GM12878 (cell line): ENCODE data around the gene RIPK4. TPM values are rescaled to one million over a fixed set of nuclear protein-coding genes. Genes with fewer than 3 reads are reported as not detected.

Experiments used
- ATAC-seq: fragments of 200-7000 bp; cut with Tn5 transposase; 3 replicates; pipeline ENCODE4 v1.9.1; 2020; ENCODE audit warnings: mild to moderate bottlenecking, moderate library complexity
- BruUV-seq: library from RNA; stranded (reverse); fragments of 400-500 nt; replicated peaks from 2 replicates; lab custom pipeline; 2021; lab: Mats Ljungman, UMichigan
- CTCF ChIA-PET: fragments of 300-600 bp; sonication (Branson Sonifier 250); formaldehyde crosslinking; extraction: SDS; loops from one replicate; lab custom pipeline; 2021; ENCODE audit warnings: inconsistent platforms; lab: Yijun Ruan, JAX
- POLR2A ChIA-PET: fragments of 350-600 bp; formaldehyde crosslinking; extraction: SDS; loops from one replicate; lab custom pipeline; 2021; ENCODE audit warnings: inconsistent platforms; lab: Charles Lee
- RAD21 ChIA-PET: fragments of 300-600 bp; sonication (Branson Sonifier 250); formaldehyde crosslinking; loops from one replicate; lab custom pipeline; 2023; ENCODE audit warnings: antibody characterized with exemption; ENCODE audit not compliant: unreplicated experiment; lab: Charles Lee
- SMC1A ChIA-PET: fragments of 300-600 bp; sonication (Branson Sonifier 250); formaldehyde crosslinking; loops from one replicate; lab custom pipeline; 2023; ENCODE audit not compliant: unreplicated experiment, uncharacterized antibody; lab: Charles Lee
- DNase-seq: peaks from one replicate; pipeline ENCODE4 v3.0.0-alpha.2; 2011; ENCODE audit warnings: low read depth, low spot score
- FAIRE-seq: peaks from 3 replicates; lab custom pipeline; 2011; peaks lifted over from hg19 to GRCh38; lab: Jason Lieb, UNC
- H2AFZ ChIP-seq: 2 replicates; pipeline ENCODE4 v1.6.0; 2011; ENCODE audit warnings: low read depth, low read length, control low read depth; ENCODE audit not compliant: control insufficient read depth
- H3K27ac ChIP-seq: 2 replicates; pipeline ENCODE4 v1.5.1; 2011; ENCODE audit warnings: control low read depth; ENCODE audit not compliant: control insufficient read depth, insufficient read depth
- H3K27me3 ChIP-seq, 2 experiments: replicated peaks in 1 of 2; 2 replicates each; pipeline versions ENCODE4 v1.6.0 to v1.6.1; 2011; ENCODE audit warnings: low read length in 1 of 2; ENCODE audit not compliant: control insufficient read depth in 2 of 2, insufficient read depth in 2 of 2
- H3K36me3 ChIP-seq, 2 experiments: 2 replicates each; pipeline ENCODE4 v1.5.1; 2011; ENCODE audit warnings: low read length in 1 of 2; ENCODE audit not compliant: control insufficient read depth in 2 of 2, insufficient read depth in 2 of 2
- H3K4me1 ChIP-seq: 2 replicates; pipeline ENCODE4 v1.6.1; 2011; ENCODE audit warnings: mild to moderate bottlenecking, low read length, moderate library complexity, mixed read lengths; ENCODE audit not compliant: control insufficient read depth, insufficient read depth
- H3K4me2 ChIP-seq: 2 replicates; pipeline ENCODE4 v1.6.0; 2011; ENCODE audit warnings: control low read depth; ENCODE audit not compliant: control insufficient read depth, insufficient read depth
- H3K4me3 ChIP-seq: fragments of 200-600 bp; sonication (generic); 2 replicates; pipeline ENCODE4 v1.5.1; 2016
- H3K79me2 ChIP-seq: 2 replicates; pipeline ENCODE4 v1.6.0; 2011; ENCODE audit warnings: low read length; ENCODE audit not compliant: control insufficient read depth, insufficient read depth
- H3K9ac ChIP-seq: 2 replicates; pipeline ENCODE4 v1.8.0; 2011; ENCODE audit warnings: low read length, control low read depth, mixed read lengths; ENCODE audit not compliant: control insufficient read depth, insufficient read depth
- H3K9me3 ChIP-seq: replicated peaks from 3 replicates; pipeline ENCODE4 v1.5.1; 2011; ENCODE audit warnings: mild to moderate bottlenecking, low read length; ENCODE audit not compliant: control insufficient read depth, insufficient read depth
- H4K20me1 ChIP-seq: 2 replicates; pipeline ENCODE4 v1.6.0; 2011; ENCODE audit not compliant: control insufficient read depth, insufficient read depth
- BCLAF1 ChIP-seq: fragments of 450-650 bp; IDR thresholded peaks from 2 replicates; pipeline ENCODE4 v1.6.1; 2017; ENCODE audit warnings: antibody characterized with exemption, mild to moderate bottlenecking, moderate library complexity
- BMI1 ChIP-seq: fragments of 450-650 bp; IDR thresholded peaks from 2 replicates; pipeline ENCODE4 v1.6.1; 2016; ENCODE audit warnings: mild to moderate bottlenecking, moderate library complexity, borderline replicate concordance
- CHD1 ChIP-seq: IDR thresholded peaks from 2 replicates; pipeline ENCODE4 v1.6.1; 2012; ENCODE audit warnings: low read depth, low read length, improper control_type of control experiment
- GABPA ChIP-seq: IDR thresholded peaks from 2 replicates; pipeline ENCODE4 v1.6.1; 2014; ENCODE audit warnings: antibody characterized with exemption, low read depth, mild to moderate bottlenecking, inconsistent platforms
- GATAD2B ChIP-seq: fragments of 450-650 bp; conservative IDR thresholded peaks from 2 replicates; pipeline ENCODE4 v1.6.1; 2017; ENCODE audit warnings: low read depth, mild to moderate bottlenecking, moderate library complexity
- KLF5 ChIP-seq: fragments of 450-650 bp; IDR thresholded peaks from 2 replicates; pipeline ENCODE4 v1.6.1; 2014; ENCODE audit warnings: mild to moderate bottlenecking; ENCODE audit not compliant: partially characterized antibody
- MYB ChIP-seq: fragments of 150-350 bp; IDR thresholded peaks from 2 replicates; pipeline ENCODE4 v1.6.1; 2014; ENCODE audit warnings: mild to moderate bottlenecking, low read depth, low read length, borderline replicate concordance
- NFYB ChIP-seq: IDR thresholded peaks from 2 replicates; pipeline ENCODE4 v1.6.1; 2011; ENCODE audit warnings: low read depth, mild to moderate bottlenecking, low read length, improper control_type of control experiment, moderate library complexity; ENCODE audit not compliant: insufficient read depth
- NRF1 ChIP-seq: conservative IDR thresholded peaks from 2 replicates; pipeline ENCODE4 v1.6.1; 2011; ENCODE audit warnings: mild to moderate bottlenecking, low read depth, low read length, improper control_type of control experiment
- RBBP5 ChIP-seq: fragments of 200-600 bp; sonication (generic); conservative IDR thresholded peaks from 2 replicates; pipeline ENCODE4 v1.6.1; 2016
- TAF1 ChIP-seq: IDR thresholded peaks from 2 replicates; pipeline ENCODE4 v1.6.1; 2011; ENCODE audit warnings: mild to moderate bottlenecking, low read depth, low read length, borderline replicate concordance
- WGBS: methylation state at CpG from one replicate; pipeline ENCODE4 v1.1.6; 2016; ENCODE audit warnings: low lambda C conversion rate; ENCODE audit not compliant: insufficient replicate concordance, insufficient coverage; ENCODE audit errors: missing lambda C conversion rate; 5-methylcytosine and 5-hydroxymethylcytosine counted together
- in situ Hi-C: fragments of 300-500 bp; cut with MboI; formaldehyde crosslinking; loops from 9 replicates; pipeline ENCODE4 v1.14.3; 2018; ENCODE audit warnings: mixed read lengths
- intact Hi-C: fragments of 100-400 bp; cut with micrococcal nuclease; formaldehyde crosslinking; loops from one replicate; pipeline ENCODE4 v1.14.2; 2022; ENCODE audit not compliant: unreplicated experiment
- polyA plus RNA-seq, 11 experiments: library from polyadenylated mRNA; depleted of rRNA in 4 of 11; unstranded in 6 of 11; stranded (reverse) in 5 of 11; fragments of >200 nt; fragmentation: Nextera tagmentation in 4 of 11; fragmentation: Illumina TruSeq in 1 of 11; extraction: Ambion mirVana in 4 of 11; extraction: Trizol in 1 of 11; gene quantifications; 1 replicate in 1 of 11; 2 replicates in 10 of 11; pipeline versions ENCODE4 v1.2.1 to v1.2.3, GENCODE V29; 2011 to 2016; ENCODE audit warnings: inconsistent platforms in 2 of 11, missing spikeins in 2 of 11, low read depth in 1 of 11
- total RNA-seq, 4 experiments: library from RNA; depleted of rRNA in 3 of 4; stranded (reverse); fragments of >200 nt in 3 of 4; fragmentation: Illumina TruSeq in 1 of 4; extraction: Trizol in 1 of 4; gene quantifications; 2 replicates each; pipeline versions ENCODE4 v1.2.1 to v1.2.3, GENCODE V29; 2013 to 2021

RIPK4 gene
- total and polyA plus RNA-seq, 10 of the 15 experiments (the other 5 are each of a cell fraction or from before 2014, with no cell fraction given), result 0.05 TPM; not detected in 9

- no peak overlapping the region for H3K9ac ChIP-seq
- no peaks in the 10 kb centered on the region; the same call in 2 of the 3 replicates for H3K9me3 ChIP-seq
- no peak for TF ChIP-seq BMI1
- TF ChIP-seq NFYB, result no peak
- TF ChIP-seq GATAD2B, result no peak
- TF ChIP-seq GABPA, result no peak
- no peak for TF ChIP-seq NRF1
- no peak for TF ChIP-seq MYB
- TF ChIP-seq BCLAF1, result no peak
- TF ChIP-seq CHD1, result no peak
- TF ChIP-seq RBBP5, result no peak
- TF ChIP-seq TAF1, result no peak
- TF ChIP-seq KLF5, result no peak
- intact Hi-C loops, result no loop called here
- no peaks in the 10 kb centered on the region for H3K36me3 ChIP-seq
- ChIA-PET POLR2A (no interaction called here), RAD21 (no interaction called here), SMC1A (no interaction called here), CTCF (no interaction called here)
- H3K79me2 ChIP-seq, result no peaks in the 10 kb centered on the region
- no peaks in the 10 kb centered on the region for H4K20me1 ChIP-seq
- ATAC-seq (no peak), DNase-seq (no peak), FAIRE-seq (no peak)
- no peaks in the 10 kb centered on the region for H3K27me3 ChIP-seq
- no peak overlapping the region for H2AFZ ChIP-seq
- in situ Hi-C loops, result no loop called here
- no peak overlapping the region for H3K4me3 ChIP-seq
- 61% methylated on average over 31 of the region's 41 CpGs for WGBS
- no peak overlapping the region for H3K4me2 ChIP-seq
- H3K27ac ChIP-seq, result no peak overlapping the region
- no peaks in the 10 kb centered on the region for H3K4me1 ChIP-seq
- BruUV-seq, result no TSS peak
These were observed 26.1 kb downstream of the RIPK4 start for GRCh38 chr21:41740604-41741252.
